Measurements from ENCODE around the gene FZD2.
A peak's percentile ranks its signal among the peaks of the same experiment; 100 is the strongest.

Gene FZD2

GRCh38 chr17:44541884-44542581, 15.3 kb upstream of the FZD2 start:
- Histone ChIP-seq H3K27me3 (replicated peaks) (no peaks in the 10 kb centered on the region), H3K36me3 (replicated peaks) (no peaks in the 10 kb centered on the region), H3K27ac (peak overlapping the region; percentile 18), H3K4me3 (ENCODE audit: low read depth, low read length) (no peak overlapping the region)
- in situ Hi-C loops (cut with HindIII; ENCODE audit: low pct_ligation_motif_present, low sequenced_read_pairs): loop anchor here (25.0 kb wide), 1 partner anchor 95 kb away; no protein-coding TSS in a partner anchor
- TF ChIP-seq, protein P1, sequence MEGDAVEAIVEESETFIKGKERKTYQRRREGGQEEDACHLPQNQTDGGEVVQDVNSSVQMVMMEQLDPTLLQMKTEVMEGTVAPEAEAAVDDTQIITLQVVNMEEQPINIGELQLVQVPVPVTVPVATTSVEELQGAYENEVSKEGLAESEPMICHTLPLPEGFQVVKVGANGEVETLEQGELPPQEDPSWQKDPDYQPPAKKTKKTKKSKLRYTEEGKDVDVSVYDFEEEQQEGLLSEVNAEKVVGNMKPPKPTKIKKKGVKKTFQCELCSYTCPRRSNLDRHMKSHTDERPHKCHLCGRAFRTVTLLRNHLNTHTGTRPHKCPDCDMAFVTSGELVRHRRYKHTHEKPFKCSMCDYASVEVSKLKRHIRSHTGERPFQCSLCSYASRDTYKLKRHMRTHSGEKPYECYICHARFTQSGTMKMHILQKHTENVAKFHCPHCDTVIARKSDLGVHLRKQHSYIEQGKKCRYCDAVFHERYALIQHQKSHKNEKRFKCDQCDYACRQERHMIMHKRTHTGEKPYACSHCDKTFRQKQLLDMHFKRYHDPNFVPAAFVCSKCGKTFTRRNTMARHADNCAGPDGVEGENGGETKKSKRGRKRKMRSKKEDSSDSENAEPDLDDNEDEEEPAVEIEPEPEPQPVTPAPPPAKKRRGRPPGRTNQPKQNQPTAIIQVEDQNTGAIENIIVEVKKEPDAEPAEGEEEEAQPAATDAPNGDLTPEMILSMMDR (IDR thresholded peaks at IDR 0.05; ENCODE audit: low read depth, low read length, missing control alignments): no peak
- no peak for DNase-seq

GRCh38 chr17:44543213-44543904, 13.9 kb upstream of the FZD2 start:
- in situ Hi-C loops (cut with HindIII; ENCODE audit: low pct_ligation_motif_present, low sequenced_read_pairs): loop anchor here (25.0 kb wide), 1 partner anchor 94 kb away; no protein-coding TSS in a partner anchor
- peak; percentile 86 for DNase-seq
- TF ChIP-seq, protein P1 (IDR thresholded peaks at IDR 0.05; ENCODE audit: low read depth, low read length, missing control alignments): no peak
- Histone ChIP-seq H3K27ac (peak overlapping the region; percentile 94), H3K4me3 (ENCODE audit: low read depth, low read length) (no peak overlapping the region), H3K27me3 (replicated peaks) (no peaks in the 10 kb centered on the region), H3K36me3 (replicated peaks) (no peaks in the 10 kb centered on the region)

- H3K36me3 ChIP-seq (replicated peaks): no peaks in the 10 kb centered on the region
- no peaks in the 10 kb centered on the region for H3K27me3 ChIP-seq (replicated peaks)
- no peak overlapping the region for H3K4me3 ChIP-seq (ENCODE audit: low read depth, low read length)
- peak overlapping the region; percentile 94 for H3K27ac ChIP-seq
- TF ChIP-seq, protein P1 (IDR thresholded peaks at IDR 0.05; ENCODE audit: low read depth, low read length, missing control alignments): no peak
- in situ Hi-C loops (cut with HindIII; ENCODE audit: low pct_ligation_motif_present, low sequenced_read_pairs): loop anchor here (25.0 kb wide), 1 partner anchor 93 kb away; no protein-coding TSS in a partner anchor
- DNase-seq: no peak
Observed at GRCh38 chr17:44543905-44544523, 13.3 kb upstream of the FZD2 start.

DNA sequence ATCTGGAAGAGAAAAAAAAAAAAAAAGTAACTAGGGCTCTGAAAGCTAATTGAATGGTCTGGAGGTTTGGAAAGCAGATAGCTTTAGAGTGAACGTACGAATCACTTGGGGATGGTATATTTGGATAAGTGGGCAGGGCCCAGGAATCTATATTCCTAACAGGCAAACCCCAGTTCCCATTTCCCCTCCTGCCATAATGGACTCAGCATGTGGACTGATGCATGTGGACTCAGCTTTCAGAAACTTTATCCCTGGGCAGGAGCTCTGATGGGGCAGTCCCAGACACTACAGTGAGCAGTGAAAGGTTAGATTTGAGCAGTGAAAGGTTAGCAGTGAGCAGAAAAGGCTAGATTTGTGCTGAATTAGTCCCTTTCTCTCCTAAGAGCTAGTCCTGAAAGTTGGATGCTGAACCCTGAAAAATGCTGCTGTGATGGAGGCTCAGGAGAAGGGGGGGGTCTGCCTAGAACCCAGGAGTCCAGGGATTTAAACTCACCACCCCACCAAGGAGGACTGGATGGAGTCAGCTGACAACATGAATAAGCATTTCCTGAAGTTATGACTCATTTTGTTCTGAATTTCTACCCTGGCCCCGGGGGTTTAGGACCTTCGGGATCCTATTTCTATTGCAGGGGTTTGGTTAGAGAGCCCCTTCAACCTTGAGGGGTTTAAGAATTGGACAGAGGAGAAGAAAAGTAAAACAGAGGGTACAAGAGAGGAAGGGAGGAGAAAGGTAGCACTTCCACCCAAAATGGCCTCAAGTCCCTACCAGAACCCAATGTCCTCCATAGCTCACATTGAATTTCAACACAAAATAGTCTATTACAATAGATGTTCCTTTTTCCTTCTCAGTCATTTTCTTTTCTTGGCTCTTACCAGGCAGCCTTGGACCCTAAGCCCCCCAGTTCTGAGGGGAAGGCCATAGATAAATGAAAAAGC, 10.3 kb upstream of the FZD2 start:
- Histone ChIP-seq H3K27me3 (replicated peaks) (no peaks in the 10 kb centered on the region), H3K36me3 (replicated peaks) (no peaks in the 10 kb centered on the region), H3K27ac (peak overlapping the region; percentile 87), H3K4me3 (ENCODE audit: low read depth, low read length) (no peak overlapping the region)
- TF ChIP-seq, protein P1 (IDR thresholded peaks at IDR 0.05; ENCODE audit: low read depth, low read length, missing control alignments): no peak
- DNase-seq: peak; percentile 53
- in situ Hi-C loops (cut with HindIII; ENCODE audit: low pct_ligation_motif_present, low sequenced_read_pairs): loop anchor here (25.0 kb wide), 1 partner anchor 90 kb away; no protein-coding TSS in a partner anchor

GRCh38 chr17:44547625-44548267, 9.5 kb upstream of the FZD2 start:
- DNase-seq: no peak
- in situ Hi-C loops (cut with HindIII; ENCODE audit: low pct_ligation_motif_present, low sequenced_read_pairs): loop anchor here (25.0 kb wide), 1 partner anchor 90 kb away; no protein-coding TSS in a partner anchor

More at GRCh38 chr17:44547625-44548267, 9.5 kb upstream of the FZD2 start:
- Histone ChIP-seq H3K36me3 (replicated peaks) (no peaks in the 10 kb centered on the region), H3K27me3 (replicated peaks) (no peaks in the 10 kb centered on the region), H3K27ac (peak overlapping the region; percentile 87), H3K4me3 (ENCODE audit: low read depth, low read length) (no peak overlapping the region)
- TF ChIP-seq, protein P1 (IDR thresholded peaks at IDR 0.05; ENCODE audit: low read depth, low read length, missing control alignments): no peak
